Gastroesophageal sphincter (tissue), 4 donors: ENCODE data around the gene LAMB1. TPM values are rescaled to one million over a fixed set of nuclear protein-coding genes. Genes with fewer than 3 reads are reported as not detected.

Experiments used
- ATAC-seq: fragments of 150-250 bp; one replicate; pipeline ENCODE4 v1.9.1; 2016; ENCODE audit warnings: mild to moderate bottlenecking, moderate library complexity
- H3K27ac ChIP-seq, 4 donors: fragments of 200-600 bp; sonication (generic) in 3 of 4; 1 replicate in 3 of 4; 2 replicates in 1 of 4; pipeline ENCODE4 v1.5.1; 2016 to 2019
- H3K27me3 ChIP-seq: fragments of 200-600 bp; sonication (generic); one replicate; pipeline ENCODE4 v1.5.1; 2019
- H3K36me3 ChIP-seq, 2 donors: fragments of 200-600 bp; sonication (generic); one replicate each; pipeline ENCODE4 v1.5.1; 2019; ENCODE audit warnings: control low read depth in 1 of 2
- H3K4me1 ChIP-seq, 3 donors: fragments of 200-600 bp; sonication (generic); 1 replicate in 2 of 3; 2 replicates in 1 of 3; pipeline ENCODE4 v1.5.1; 2016 to 2019; ENCODE audit warnings: control low read depth in 2 of 3
- H3K4me3 ChIP-seq, 2 donors: fragments of 200-600 bp; sonication (generic); one replicate each; pipeline ENCODE4 v1.5.1; 2019; ENCODE audit warnings: mild to moderate bottlenecking in 1 of 2, moderate library complexity in 1 of 2
- H3K9me3 ChIP-seq, 3 donors: fragments of 200-600 bp; sonication (generic); one replicate each; pipeline ENCODE4 v1.5.1; 2017 to 2019; ENCODE audit warnings: control low read depth in 2 of 3
- EP300 ChIP-seq: sonication (generic); formaldehyde crosslinking; IDR thresholded peaks from one replicate; pipeline ENCODE4 v1.6.1; 2017; ENCODE audit warnings: antibody characterized with exemption, mild to moderate bottlenecking
- POLR2A ChIP-seq, 2 donors: fragments of 450-650 bp; IDR thresholded peaks; one replicate each; pipeline ENCODE4 v1.6.1; 2017; ENCODE audit warnings: antibody characterized with exemption in 2 of 2, mild to moderate bottlenecking in 2 of 2, moderate library complexity in 1 of 2
- POLR2AphosphoS5 ChIP-seq: sonication (generic); formaldehyde crosslinking; IDR thresholded peaks from one replicate; pipeline ENCODE4 v1.6.1; 2017; ENCODE audit warnings: antibody characterized with exemption
- WGBS, 2 donors: methylation state at CpG; one replicate each; pipeline ENCODE4 v1.1.5; 2018; ENCODE audit warnings: low coverage in 1 of 2; 5-methylcytosine and 5-hydroxymethylcytosine counted together
- total RNA-seq, 4 donors: library from RNA; depleted of rRNA; stranded (reverse); fragments of >200 nt; gene quantifications; one replicate each; pipeline ENCODE4 v1.1.0, GENCODE V29; 2016
- TF ChIP-seq, protein P1 (sequence below), 4 experiments: fragments of 200-600 bp in 2 of 4; fragments of 450-650 bp in 2 of 4; sonication (generic) in 1 of 4; IDR thresholded peaks; one replicate each; pipeline ENCODE4 v1.5.1; 2017 to 2019; ENCODE audit warnings: antibody characterized with exemption in 4 of 4, mild to moderate bottlenecking in 2 of 4, moderate library complexity in 2 of 4

Gene LAMB1
- total RNA-seq, 4 donors from 2014 or later, result 130 to 193 (median 179) TPM

DNA sequence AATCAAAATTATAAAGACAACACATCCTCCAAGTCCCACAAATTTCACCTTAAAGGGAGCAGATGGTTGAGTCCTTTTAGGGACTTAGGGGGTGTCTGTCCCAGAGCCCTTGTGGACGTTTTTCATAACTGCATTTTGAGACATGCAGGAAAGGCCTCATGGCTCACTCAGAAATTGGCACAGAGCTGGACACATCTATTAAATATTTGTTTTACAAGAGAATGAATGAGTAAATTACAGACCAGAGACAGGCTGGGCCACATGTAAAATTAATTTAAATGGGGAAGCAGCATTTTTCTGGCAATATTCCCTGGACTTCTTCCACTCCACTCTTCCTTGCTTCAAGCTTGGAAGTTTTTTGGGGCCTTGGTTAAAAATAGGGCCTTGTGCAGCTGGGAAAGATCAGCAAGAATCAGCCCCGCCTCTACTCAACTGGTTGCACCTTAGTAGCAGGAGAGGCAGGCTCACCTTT is 20.0 kb downstream of the LAMB1 start:
- Histone ChIP-seq H3K4me3 (no peak overlapping the region), H3K27me3 (no peaks in the 10 kb centered on the region), H3K4me1 (peaks cover 12 to 58% (median 12%) of the 10 kb centered on the region in 3 donors), H3K9me3 (no peaks in the 10 kb centered on the region), H3K27ac (peak overlapping the region; percentile 52 to 68 (median 64)), H3K36me3 (peaks cover 3 to 62% of the 10 kb centered on the region in 2 donors)
- 13 to 29% methylated on average over 2 of the region's 2 CpGs for WGBS, 2 donors
- TF ChIP-seq, protein P1, sequence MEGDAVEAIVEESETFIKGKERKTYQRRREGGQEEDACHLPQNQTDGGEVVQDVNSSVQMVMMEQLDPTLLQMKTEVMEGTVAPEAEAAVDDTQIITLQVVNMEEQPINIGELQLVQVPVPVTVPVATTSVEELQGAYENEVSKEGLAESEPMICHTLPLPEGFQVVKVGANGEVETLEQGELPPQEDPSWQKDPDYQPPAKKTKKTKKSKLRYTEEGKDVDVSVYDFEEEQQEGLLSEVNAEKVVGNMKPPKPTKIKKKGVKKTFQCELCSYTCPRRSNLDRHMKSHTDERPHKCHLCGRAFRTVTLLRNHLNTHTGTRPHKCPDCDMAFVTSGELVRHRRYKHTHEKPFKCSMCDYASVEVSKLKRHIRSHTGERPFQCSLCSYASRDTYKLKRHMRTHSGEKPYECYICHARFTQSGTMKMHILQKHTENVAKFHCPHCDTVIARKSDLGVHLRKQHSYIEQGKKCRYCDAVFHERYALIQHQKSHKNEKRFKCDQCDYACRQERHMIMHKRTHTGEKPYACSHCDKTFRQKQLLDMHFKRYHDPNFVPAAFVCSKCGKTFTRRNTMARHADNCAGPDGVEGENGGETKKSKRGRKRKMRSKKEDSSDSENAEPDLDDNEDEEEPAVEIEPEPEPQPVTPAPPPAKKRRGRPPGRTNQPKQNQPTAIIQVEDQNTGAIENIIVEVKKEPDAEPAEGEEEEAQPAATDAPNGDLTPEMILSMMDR (IDR thresholded peaks at IDR 0.05), result peak; percentile 39 to 67 (median 50)
- no peak for TF ChIP-seq EP300
- TF ChIP-seq POLR2A (IDR thresholded peaks at IDR 0.05), result no peak
- peak; percentile 79 for TF ChIP-seq POLR2AphosphoS5
- ATAC-seq, result peak; percentile 76

DNA sequence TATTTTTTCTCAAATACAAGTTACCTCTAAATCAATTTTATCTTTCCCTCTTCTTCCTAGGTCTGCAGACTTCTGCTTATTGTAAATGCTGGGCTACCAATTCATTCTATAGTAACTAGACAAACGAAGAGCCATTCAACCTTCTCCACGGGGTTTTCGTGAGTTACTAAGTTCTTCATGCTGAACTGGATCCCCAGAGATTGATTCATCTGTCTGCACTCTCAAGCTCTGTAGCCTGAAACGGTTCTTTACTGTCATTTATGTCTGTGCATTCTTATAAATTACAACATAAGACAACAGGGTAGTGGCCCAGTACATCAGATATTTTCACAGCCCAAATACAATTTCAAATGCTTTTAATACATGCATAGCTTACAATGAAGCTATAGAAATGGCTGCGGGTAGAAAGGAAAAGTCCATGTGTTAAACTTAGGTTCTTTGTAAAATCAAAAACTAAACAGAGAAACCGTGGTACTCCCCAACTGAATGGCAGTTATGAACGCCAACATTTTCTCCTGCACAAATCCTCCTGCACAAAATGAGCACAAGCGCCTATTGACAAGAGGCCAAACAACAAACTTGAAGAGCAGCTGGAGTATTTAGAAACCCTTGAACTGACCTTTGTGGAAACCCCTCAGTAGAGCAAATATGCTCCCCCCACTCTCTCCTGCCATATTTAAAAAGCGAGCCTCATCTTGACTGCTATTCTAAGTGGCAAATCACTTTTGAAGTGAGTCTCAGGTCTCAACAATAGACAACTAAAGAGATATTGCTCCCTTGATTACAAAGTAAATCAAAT is 20.7 kb downstream of the LAMB1 start:
- TF ChIP-seq EP300 (no peak), POLR2AphosphoS5 (no peak), POLR2A (IDR thresholded peaks at IDR 0.05) (no peak)
- H3K36me3 ChIP-seq, result peaks cover 3 to 62% of the 10 kb centered on the region in 2 donors

DNA sequence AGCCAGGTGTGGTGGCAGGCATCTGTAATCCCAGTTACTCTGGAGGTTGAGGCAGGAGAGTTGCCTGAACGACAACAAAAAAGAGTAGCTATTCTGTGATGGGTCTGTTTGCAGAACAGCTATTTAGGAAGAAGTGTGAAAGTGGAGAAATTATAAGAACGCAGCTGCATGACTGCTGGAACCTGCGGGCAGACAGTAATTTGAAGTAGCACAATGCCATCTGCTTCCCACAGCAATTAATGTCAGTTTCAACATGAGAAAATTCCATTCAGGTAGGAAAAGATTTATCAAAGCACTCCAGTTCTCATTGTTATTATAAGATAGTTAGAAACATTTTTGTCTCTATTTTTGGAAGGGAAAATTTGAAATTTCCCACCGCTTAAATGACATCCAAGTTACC is 21.5 kb downstream of the LAMB1 start:
- ATAC-seq, result no peak
- 36 to 49% methylated on average over 4 of the region's 4 CpGs for WGBS, 2 donors
- Histone ChIP-seq H3K4me3 (no peak overlapping the region), H3K4me1 (peaks cover 12 to 58% (median 12%) of the 10 kb centered on the region in 3 donors), H3K27me3 (no peaks in the 10 kb centered on the region), H3K9me3 (no peaks in the 10 kb centered on the region), H3K27ac (peak overlapping the region; percentile 34 to 68 (median 64)), H3K36me3 (peaks cover 3 to 62% of the 10 kb centered on the region in 2 donors)
- TF ChIP-seq POLR2A (IDR thresholded peaks at IDR 0.05), result no peak
- no peak for TF ChIP-seq POLR2AphosphoS5
- TF ChIP-seq, protein P1 (IDR thresholded peaks at IDR 0.05), result no peak
- no peak for TF ChIP-seq EP300

More for the DNA sequence above, 20.7 kb downstream of the LAMB1 start:
- ATAC-seq, result no peak
- H3K9me3 ChIP-seq, result no peaks in the 10 kb centered on the region
- no peaks in the 10 kb centered on the region for H3K27me3 ChIP-seq
- H3K27ac ChIP-seq, result peak overlapping the region; percentile 52 to 68 (median 64)
- 27 to 36% methylated on average over 6 to 9 of the region's 9 CpGs for WGBS, 2 donors
- H3K4me3 ChIP-seq, result no peak overlapping the region
- peaks cover 12 to 58% (median 12%) of the 10 kb centered on the region in 3 donors for H3K4me1 ChIP-seq

DNA sequence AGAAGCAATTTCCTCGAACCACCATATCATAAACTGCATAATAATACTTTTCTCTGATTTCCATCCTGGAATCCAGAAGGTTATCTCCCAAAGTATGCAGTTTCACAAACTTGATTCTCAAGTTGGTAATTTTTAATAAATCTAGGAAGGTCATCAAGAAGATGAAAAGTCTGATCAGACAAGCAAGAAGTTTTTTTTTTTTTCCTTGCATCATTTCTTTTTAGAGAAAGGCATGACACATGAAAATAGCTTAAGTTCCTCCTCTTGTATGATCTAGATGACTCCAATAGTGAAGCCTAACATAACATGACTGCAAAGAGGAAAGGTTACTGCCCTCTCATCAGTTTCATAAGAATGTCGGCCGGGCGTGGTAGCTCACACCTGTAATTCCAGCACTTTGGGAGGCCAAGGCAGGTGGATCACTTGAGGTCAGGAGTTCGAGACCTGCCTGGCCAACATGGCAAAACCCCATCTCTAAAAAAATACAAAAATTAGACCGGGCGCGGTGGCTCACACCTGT is 22.2 kb downstream of the LAMB1 start:
- TF ChIP-seq EP300 (no peak), POLR2A (IDR thresholded peaks at IDR 0.05) (no peak), POLR2AphosphoS5 (no peak)
- TF ChIP-seq, protein P1 (IDR thresholded peaks at IDR 0.05), result no peak
- Histone ChIP-seq H3K27me3 (no peaks in the 10 kb centered on the region), H3K27ac (peak overlapping the region; percentile 34 to 68 (median 54)), H3K36me3 (peaks cover 0 to 62% of the 10 kb centered on the region in 2 donors), H3K9me3 (no peaks in the 10 kb centered on the region), H3K4me1 (peaks cover 12 to 58% (median 12%) of the 10 kb centered on the region in 3 donors), H3K4me3 (no peak overlapping the region)
- no peak for ATAC-seq
- 87 to 100% methylated on average over 1 to 7 of the region's 8 CpGs for WGBS, 2 donors

DNA sequence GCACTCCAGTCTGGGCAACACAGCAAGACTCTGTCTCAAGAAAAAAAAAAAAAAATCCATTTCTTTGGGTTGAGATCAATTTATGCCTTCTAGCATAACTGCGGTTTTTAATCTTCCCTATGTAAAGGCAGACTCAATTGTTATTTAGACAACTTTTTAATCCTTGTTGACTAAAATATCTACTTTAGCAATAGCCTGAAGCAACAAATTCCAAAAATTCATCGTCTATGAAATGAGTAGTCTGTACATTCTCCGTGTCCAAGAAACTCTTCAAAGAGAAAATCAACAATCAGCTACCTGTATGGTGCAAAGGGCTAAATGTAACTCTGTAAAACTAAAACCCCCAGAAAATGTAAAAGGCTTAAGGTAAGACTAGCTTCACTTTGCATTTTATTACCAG is 22.8 kb downstream of the LAMB1 start:
- H3K36me3 ChIP-seq, result peaks cover 0 to 62% of the 10 kb centered on the region in 2 donors
- ATAC-seq, result no peak
- 84 to 89% methylated on average over 3 of the region's 3 CpGs for WGBS, 2 donors
- peaks cover 12 to 58% (median 12%) of the 10 kb centered on the region in 3 donors for H3K4me1 ChIP-seq
- no peaks in the 10 kb centered on the region for H3K27me3 ChIP-seq
- H3K27ac ChIP-seq, result peak overlapping the region in 3 of 4 donors; percentile 9 to 49 (median 48)
- no peak for TF ChIP-seq POLR2AphosphoS5
- TF ChIP-seq, protein P1 (IDR thresholded peaks at IDR 0.05), result no peak
- no peak for TF ChIP-seq POLR2A (IDR thresholded peaks at IDR 0.05)
- TF ChIP-seq EP300, result no peak
- H3K9me3 ChIP-seq, result no peaks in the 10 kb centered on the region
- no peak overlapping the region for H3K4me3 ChIP-seq
